Measurements from ENCODE around the gene ZHX3.

Gene ZHX3

GRCh38 chr20:41357424-41358163, 40.1 kb upstream of the ZHX3 start:
- no peak for TF ChIP-seq CTCF (IDR thresholded peaks at IDR 0.05)

- TF ChIP-seq CTCF (IDR thresholded peaks at IDR 0.05) = no peak
Measured at GRCh38 chr20:41356951-41357350, 39.4 kb upstream of the ZHX3 start.

- no peak for TF ChIP-seq CTCF (IDR thresholded peaks at IDR 0.05)
Measured at GRCh38 chr20:41355598-41356203, 38.2 kb upstream of the ZHX3 start.

- TF ChIP-seq CTCF (IDR thresholded peaks at IDR 0.05) = no peak
Measured at GRCh38 chr20:41355192-41355591, 37.7 kb upstream of the ZHX3 start.

- no peak for TF ChIP-seq CTCF (IDR thresholded peaks at IDR 0.05)
Measured at GRCh38 chr20:41353530-41353929, 36.0 kb upstream of the ZHX3 start.

DNA sequence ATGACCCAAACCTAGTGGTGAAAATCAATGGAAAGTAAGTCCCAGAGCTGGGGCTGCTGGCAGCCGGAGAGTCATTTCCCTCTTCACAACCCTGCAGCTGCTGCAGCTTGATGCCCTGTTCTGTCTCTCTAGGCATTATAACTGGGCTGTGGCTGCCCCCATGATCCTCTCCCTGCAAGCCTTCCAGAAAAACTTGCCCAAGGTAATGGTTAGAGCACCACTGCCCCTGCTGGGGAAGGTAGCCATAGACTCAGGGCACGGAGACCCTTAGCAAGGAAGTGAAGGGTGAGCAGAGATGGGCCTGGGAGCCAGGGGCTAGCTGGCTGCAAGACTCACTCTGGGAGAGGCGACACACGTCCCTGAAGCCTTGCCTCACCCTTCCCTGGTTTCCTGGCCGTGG, 35.1 kb upstream of the ZHX3 start:
- TF ChIP-seq CTCF (IDR thresholded peaks at IDR 0.05) = no peak

GRCh38 chr20:41352106-41352505, 34.6 kb upstream of the ZHX3 start:
- TF ChIP-seq CTCF (IDR thresholded peaks at IDR 0.05) = no peak
